HepG2 (cell line): ENCODE data around the gene CASP5. TPM values are rescaled to one million over a fixed set of nuclear protein-coding genes. Genes with fewer than 3 reads are reported as not detected.
A peak's percentile ranks its signal among the peaks of the same experiment; 100 is the strongest.

Source experiments
- ATF7-NPFF ChIP-seq: sonication (generic); formaldehyde crosslinking; IDR thresholded peaks from 2 replicates; pipeline ENCODE4 v1.8.1; 2023; ENCODE audit warnings: mild to moderate bottlenecking, low read depth, missing genetic modification reagents, moderate library complexity
- CEBPB ChIP-seq: IDR thresholded peaks from 2 replicates; pipeline ENCODE4 v1.6.1; 2011; ENCODE audit warnings: low read depth, low read length, improper control_type of control experiment, borderline replicate concordance
- CREM ChIP-seq, 2 experiments: sonication (generic) in 1 of 2; formaldehyde crosslinking in 1 of 2; IDR thresholded peaks; 2 replicates each; pipeline versions ENCODE4 v1.4.0 to v1.6.1; 2016 to 2020; ENCODE audit warnings: antibody characterized with exemption in 1 of 2, mild to moderate bottlenecking in 1 of 2, missing genetic modification reagents in 1 of 2
- EED ChIP-seq: sonication (generic); formaldehyde crosslinking; IDR thresholded peaks from 2 replicates; pipeline ENCODE4 v1.5.0; 2020; ENCODE audit warnings: mild to moderate bottlenecking, missing genetic modification reagents
- KDM6A ChIP-seq: IDR thresholded peaks from 2 replicates; pipeline ENCODE4 v1.6.1; 2016; ENCODE audit warnings: low read depth
- MBD4 ChIP-seq: IDR thresholded peaks from 2 replicates; pipeline ENCODE4 v1.6.1; 2012; ENCODE audit warnings: low read length, inconsistent platforms, borderline replicate concordance
- NR2F1 ChIP-seq, 2 experiments: fragments of 450-650 bp in 1 of 2; formaldehyde crosslinking in 1 of 2; IDR thresholded peaks; 2 replicates each; pipeline versions ENCODE4 v1.5.0 to v1.6.1; 2016 to 2020; ENCODE audit warnings: mild to moderate bottlenecking in 1 of 2, missing compliant biosample characterization in 1 of 2, missing genetic modification reagents in 1 of 2, moderate library complexity in 1 of 2
- RARA ChIP-seq: IDR thresholded peaks from 2 replicates; pipeline ENCODE4 v1.6.1; 2016; ENCODE audit warnings: missing genetic modification reagents, missing compliant biosample characterization
- SIX4 ChIP-seq: sonication (generic); formaldehyde crosslinking; IDR thresholded peaks from 2 replicates; pipeline ENCODE4 v1.4.0; 2020; ENCODE audit warnings: missing genetic modification reagents
- YEATS4 ChIP-seq: sonication (generic); formaldehyde crosslinking; IDR thresholded peaks from 2 replicates; pipeline ENCODE4 v1.4.0; 2020; ENCODE audit warnings: missing genetic modification reagents, borderline replicate concordance
- ZBTB20 ChIP-seq: sonication (generic); formaldehyde crosslinking; IDR thresholded peaks from 2 replicates; pipeline ENCODE4 v1.8.1; 2023; ENCODE audit warnings: missing genetic modification reagents, low read depth, mild to moderate bottlenecking, borderline replicate concordance
- ZNF138 ChIP-seq: sonication (generic); formaldehyde crosslinking; IDR thresholded peaks from 2 replicates; pipeline ENCODE4 v1.5.0; 2020; ENCODE audit warnings: mild to moderate bottlenecking, low read depth, missing genetic modification reagents
- ZNF331 ChIP-seq: sonication (generic); formaldehyde crosslinking; IDR thresholded peaks from 2 replicates; pipeline ENCODE4 v1.4.0; 2020; ENCODE audit warnings: missing genetic modification reagents
- ZNF660 ChIP-seq: sonication (generic); formaldehyde crosslinking; IDR thresholded peaks from 2 replicates; pipeline ENCODE4 v1.5.1; 2020; ENCODE audit warnings: mild to moderate bottlenecking, low read depth, missing genetic modification reagents, borderline replicate concordance
- polyA plus RNA-seq, 8 experiments: library from polyadenylated mRNA; depleted of rRNA in 3 of 8; stranded (reverse) in 7 of 8; unstranded in 1 of 8; fragments of >200 nt; fragmentation: Illumina TruSeq in 4 of 8; extraction: Trizol in 4 of 8; gene quantifications; 2 replicates each; pipeline versions ENCODE4 v1.2.1 to v1.2.3, GENCODE V29; 2011 to 2016; ENCODE audit warnings: low read depth in 4 of 8, missing spikeins in 1 of 8, mixed read lengths in 1 of 8; ENCODE audit not compliant: insufficient read depth in 1 of 8
- total RNA-seq, 5 experiments: library from RNA; depleted of rRNA; stranded (reverse); fragments of >200 nt; fragmentation: Illumina TruSeq; extraction: Trizol; gene quantifications; 2 replicates each; pipeline ENCODE4 v1.2.3, GENCODE V29; 2016; ENCODE audit warnings: low read depth in 1 of 5
- TF ChIP-seq, protein P1 (sequence below): sonication (generic); formaldehyde crosslinking; IDR thresholded peaks from 2 replicates; pipeline ENCODE4 v1.4.0; 2020; ENCODE audit warnings: missing genetic modification reagents, borderline replicate concordance
- TF ChIP-seq, protein P2 (sequence below): sonication (generic); formaldehyde crosslinking; conservative IDR thresholded peaks from 2 replicates; pipeline ENCODE4 v1.4.0; 2020; ENCODE audit warnings: mild to moderate bottlenecking, missing genetic modification reagents, moderate library complexity
- TF ChIP-seq, protein P3 (sequence below): sonication (generic); formaldehyde crosslinking; IDR thresholded peaks from 2 replicates; pipeline ENCODE4 v1.8.1; 2022; ENCODE audit warnings: mild to moderate bottlenecking, missing genetic modification reagents
- TF ChIP-seq, protein P4 (sequence below): sonication (generic); formaldehyde crosslinking; IDR thresholded peaks from 2 replicates; pipeline ENCODE4 v1.4.0; 2020; ENCODE audit warnings: mild to moderate bottlenecking, missing genetic modification reagents

Gene CASP5
- total and polyA plus RNA-seq, 2 of the 13 experiments (the other 11 are each of a cell fraction or from before 2014, with no cell fraction given), result not detected

GRCh38 chr11:104995001-104995408 is 28.0 kb downstream of the CASP5 start (continued):
- TF ChIP-seq, protein P1, sequence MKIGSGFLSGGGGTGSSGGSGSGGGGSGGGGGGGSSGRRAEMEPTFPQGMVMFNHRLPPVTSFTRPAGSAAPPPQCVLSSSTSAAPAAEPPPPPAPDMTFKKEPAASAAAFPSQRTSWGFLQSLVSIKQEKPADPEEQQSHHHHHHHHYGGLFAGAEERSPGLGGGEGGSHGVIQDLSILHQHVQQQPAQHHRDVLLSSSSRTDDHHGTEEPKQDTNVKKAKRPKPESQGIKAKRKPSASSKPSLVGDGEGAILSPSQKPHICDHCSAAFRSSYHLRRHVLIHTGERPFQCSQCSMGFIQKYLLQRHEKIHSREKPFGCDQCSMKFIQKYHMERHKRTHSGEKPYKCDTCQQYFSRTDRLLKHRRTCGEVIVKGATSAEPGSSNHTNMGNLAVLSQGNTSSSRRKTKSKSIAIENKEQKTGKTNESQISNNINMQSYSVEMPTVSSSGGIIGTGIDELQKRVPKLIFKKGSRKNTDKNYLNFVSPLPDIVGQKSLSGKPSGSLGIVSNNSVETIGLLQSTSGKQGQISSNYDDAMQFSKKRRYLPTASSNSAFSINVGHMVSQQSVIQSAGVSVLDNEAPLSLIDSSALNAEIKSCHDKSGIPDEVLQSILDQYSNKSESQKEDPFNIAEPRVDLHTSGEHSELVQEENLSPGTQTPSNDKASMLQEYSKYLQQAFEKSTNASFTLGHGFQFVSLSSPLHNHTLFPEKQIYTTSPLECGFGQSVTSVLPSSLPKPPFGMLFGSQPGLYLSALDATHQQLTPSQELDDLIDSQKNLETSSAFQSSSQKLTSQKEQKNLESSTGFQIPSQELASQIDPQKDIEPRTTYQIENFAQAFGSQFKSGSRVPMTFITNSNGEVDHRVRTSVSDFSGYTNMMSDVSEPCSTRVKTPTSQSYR (CRISPR knock-in tag), result 0 out of 2 replicates have a peak, but pooled peaks have one; percentile 3
- TF ChIP-seq MBD4 (peak; percentile 64; the same call in 1 of the 2 replicates), ZNF331 (CRISPR knock-in tag) (peak; percentile 52; the same call in 1 of the 2 replicates), CEBPB (peak; percentile 68), ZNF660 (CRISPR knock-in tag) (no peak), KDM6A (CRISPR knock-in tag) (peak; percentile 68), YEATS4 (CRISPR knock-in tag) (peak; percentile 54; the same call in 1 of the 2 replicates), NR2F1 (CRISPR knock-in tag; IDR thresholded peaks at IDR 0.05) (no peak; a peak in 1 of 4 replicates), RARA (CRISPR knock-in tag) (peak; percentile 72), ATF7-NPFF (CRISPR knock-in tag) (0 out of 2 replicates have a peak, but pooled peaks have one; percentile 25), EED (CRISPR knock-in tag) (no peak), SIX4 (CRISPR knock-in tag) (peak; percentile 95), CREM (IDR thresholded peaks at IDR 0.05) (peak; percentile 44; the same call in 1 of the 2 replicates), CREM (CRISPR knock-in tag; IDR thresholded peaks at IDR 0.05) (no peak), ZNF138 (CRISPR knock-in tag) (no peak), ZBTB20 (peak; percentile 66; the same call in 1 of the 2 replicates)
- TF ChIP-seq, protein P2, sequence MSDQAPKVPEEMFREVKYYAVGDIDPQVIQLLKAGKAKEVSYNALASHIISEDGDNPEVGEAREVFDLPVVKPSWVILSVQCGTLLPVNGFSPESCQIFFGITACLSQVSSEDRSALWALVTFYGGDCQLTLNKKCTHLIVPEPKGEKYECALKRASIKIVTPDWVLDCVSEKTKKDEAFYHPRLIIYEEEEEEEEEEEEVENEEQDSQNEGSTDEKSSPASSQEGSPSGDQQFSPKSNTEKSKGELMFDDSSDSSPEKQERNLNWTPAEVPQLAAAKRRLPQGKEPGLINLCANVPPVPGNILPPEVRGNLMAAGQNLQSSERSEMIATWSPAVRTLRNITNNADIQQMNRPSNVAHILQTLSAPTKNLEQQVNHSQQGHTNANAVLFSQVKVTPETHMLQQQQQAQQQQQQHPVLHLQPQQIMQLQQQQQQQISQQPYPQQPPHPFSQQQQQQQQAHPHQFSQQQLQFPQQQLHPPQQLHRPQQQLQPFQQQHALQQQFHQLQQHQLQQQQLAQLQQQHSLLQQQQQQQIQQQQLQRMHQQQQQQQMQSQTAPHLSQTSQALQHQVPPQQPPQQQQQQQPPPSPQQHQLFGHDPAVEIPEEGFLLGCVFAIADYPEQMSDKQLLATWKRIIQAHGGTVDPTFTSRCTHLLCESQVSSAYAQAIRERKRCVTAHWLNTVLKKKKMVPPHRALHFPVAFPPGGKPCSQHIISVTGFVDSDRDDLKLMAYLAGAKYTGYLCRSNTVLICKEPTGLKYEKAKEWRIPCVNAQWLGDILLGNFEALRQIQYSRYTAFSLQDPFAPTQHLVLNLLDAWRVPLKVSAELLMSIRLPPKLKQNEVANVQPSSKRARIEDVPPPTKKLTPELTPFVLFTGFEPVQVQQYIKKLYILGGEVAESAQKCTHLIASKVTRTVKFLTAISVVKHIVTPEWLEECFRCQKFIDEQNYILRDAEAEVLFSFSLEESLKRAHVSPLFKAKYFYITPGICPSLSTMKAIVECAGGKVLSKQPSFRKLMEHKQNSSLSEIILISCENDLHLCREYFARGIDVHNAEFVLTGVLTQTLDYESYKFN (CRISPR knock-in tag), result peak; percentile 86
- TF ChIP-seq, protein P3, sequence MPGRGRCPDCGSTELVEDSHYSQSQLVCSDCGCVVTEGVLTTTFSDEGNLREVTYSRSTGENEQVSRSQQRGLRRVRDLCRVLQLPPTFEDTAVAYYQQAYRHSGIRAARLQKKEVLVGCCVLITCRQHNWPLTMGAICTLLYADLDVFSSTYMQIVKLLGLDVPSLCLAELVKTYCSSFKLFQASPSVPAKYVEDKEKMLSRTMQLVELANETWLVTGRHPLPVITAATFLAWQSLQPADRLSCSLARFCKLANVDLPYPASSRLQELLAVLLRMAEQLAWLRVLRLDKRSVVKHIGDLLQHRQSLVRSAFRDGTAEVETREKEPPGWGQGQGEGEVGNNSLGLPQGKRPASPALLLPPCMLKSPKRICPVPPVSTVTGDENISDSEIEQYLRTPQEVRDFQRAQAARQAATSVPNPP, result peak; percentile 41; the same call in 1 of the 2 replicates
- TF ChIP-seq, protein P4, sequence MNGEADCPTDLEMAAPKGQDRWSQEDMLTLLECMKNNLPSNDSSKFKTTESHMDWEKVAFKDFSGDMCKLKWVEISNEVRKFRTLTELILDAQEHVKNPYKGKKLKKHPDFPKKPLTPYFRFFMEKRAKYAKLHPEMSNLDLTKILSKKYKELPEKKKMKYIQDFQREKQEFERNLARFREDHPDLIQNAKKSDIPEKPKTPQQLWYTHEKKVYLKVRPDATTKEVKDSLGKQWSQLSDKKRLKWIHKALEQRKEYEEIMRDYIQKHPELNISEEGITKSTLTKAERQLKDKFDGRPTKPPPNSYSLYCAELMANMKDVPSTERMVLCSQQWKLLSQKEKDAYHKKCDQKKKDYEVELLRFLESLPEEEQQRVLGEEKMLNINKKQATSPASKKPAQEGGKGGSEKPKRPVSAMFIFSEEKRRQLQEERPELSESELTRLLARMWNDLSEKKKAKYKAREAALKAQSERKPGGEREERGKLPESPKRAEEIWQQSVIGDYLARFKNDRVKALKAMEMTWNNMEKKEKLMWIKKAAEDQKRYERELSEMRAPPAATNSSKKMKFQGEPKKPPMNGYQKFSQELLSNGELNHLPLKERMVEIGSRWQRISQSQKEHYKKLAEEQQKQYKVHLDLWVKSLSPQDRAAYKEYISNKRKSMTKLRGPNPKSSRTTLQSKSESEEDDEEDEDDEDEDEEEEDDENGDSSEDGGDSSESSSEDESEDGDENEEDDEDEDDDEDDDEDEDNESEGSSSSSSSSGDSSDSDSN (CRISPR knock-in tag), result peak; percentile 19; the same call in 1 of the 2 replicates
